ENCODE data around the gene C16orf78. TPM values are rescaled to one million over a fixed set of nuclear protein-coding genes. Genes with fewer than 3 reads are reported as not detected.

C16orf78 gene
- total RNA-seq, 2 donors from 2014 or later = not detected

GRCh38 chr16:49347476-49347875 is 26.1 kb upstream of the C16orf78 start:
- no peak for TF ChIP-seq CTCF (conservative IDR thresholded peaks at IDR 0.05)
- H3K27me3 Mint-ChIP-seq (ENCODE audit: insufficient read depth) = peaks cover 19% of the 10 kb centered on the region
- Histone ChIP-seq H3K9ac (ENCODE audit: extremely low read depth, low read length, poor library complexity, severe bottlenecking) (no peak overlapping the region), H3K4me1 (ENCODE audit: control insufficient read depth, insufficient read depth, low read length) (no peaks in the 10 kb centered on the region), H3K4me3 (ENCODE audit: low read length) (no peak overlapping the region), H3K9me3 (ENCODE audit: control insufficient read depth, low read length) (no peaks in the 10 kb centered on the region), H3K27ac (ENCODE audit: low read depth, low read length) (no peak overlapping the region), H3K27me3 (ENCODE audit: control insufficient read depth, insufficient read depth, low read length, poor library complexity, severe bottlenecking) (peaks cover 28% of the 10 kb centered on the region), H3K36me3 (ENCODE audit: control insufficient read depth, insufficient read depth, low read length) (no peaks in the 10 kb centered on the region)
- WGBS, 2 experiments (ENCODE audit: insufficient coverage in 1 of 2, insufficient read length in 1 of 2) = 44 to 67% methylated on average over 2 of the region's 2 CpGs
- DNase-seq = no peak
- no peaks in the 10 kb centered on the region for H3K9me3 Mint-ChIP-seq
- no peaks in the 10 kb centered on the region for H3K4me1 Mint-ChIP-seq
- no peak overlapping the region for H3K27ac Mint-ChIP-seq
- no peak overlapping the region for H3K4me3 Mint-ChIP-seq
- no peaks in the 10 kb centered on the region for H3K36me3 Mint-ChIP-seq (ENCODE audit: low read depth)

GRCh38 chr16:49348408-49349176 is 25.0 kb upstream of the C16orf78 start:
- peak; percentile 64 for DNase-seq
- Histone ChIP-seq H3K36me3 (ENCODE audit: control insufficient read depth, insufficient read depth, low read length) (no peaks in the 10 kb centered on the region), H3K27ac (ENCODE audit: low read depth, low read length) (no peak overlapping the region), H3K4me3 (ENCODE audit: low read length) (no peak overlapping the region), H3K4me1 (ENCODE audit: control insufficient read depth, insufficient read depth, low read length) (no peaks in the 10 kb centered on the region), H3K9ac (ENCODE audit: extremely low read depth, low read length, poor library complexity, severe bottlenecking) (no peak overlapping the region), H3K9me3 (ENCODE audit: control insufficient read depth, low read length) (no peaks in the 10 kb centered on the region), H3K27me3 (ENCODE audit: control insufficient read depth, insufficient read depth, low read length, poor library complexity, severe bottlenecking) (peaks cover 28% of the 10 kb centered on the region)
- no peaks in the 10 kb centered on the region for H3K9me3 Mint-ChIP-seq
- no peak overlapping the region for H3K27ac Mint-ChIP-seq
- H3K4me1 Mint-ChIP-seq = no peaks in the 10 kb centered on the region
- H3K36me3 Mint-ChIP-seq (ENCODE audit: low read depth) = no peaks in the 10 kb centered on the region
- no peak overlapping the region for H3K4me3 Mint-ChIP-seq
- peak; percentile 45 for TF ChIP-seq CTCF (conservative IDR thresholded peaks at IDR 0.05)
- 61 to 67% methylated on average over 7 to 14 of the region's 14 CpGs for WGBS, 2 experiments (ENCODE audit: insufficient coverage in 1 of 2, insufficient read length in 1 of 2)
- H3K27me3 Mint-ChIP-seq (ENCODE audit: insufficient read depth) = peaks cover 19% of the 10 kb centered on the region

- no peaks in the 10 kb centered on the region for H3K4me1 Mint-ChIP-seq
- Histone ChIP-seq H3K27me3 (ENCODE audit: control insufficient read depth, insufficient read depth, low read length, poor library complexity, severe bottlenecking) (peaks cover 24% of the 10 kb centered on the region), H3K4me3 (ENCODE audit: low read length) (no peak overlapping the region), H3K9ac (ENCODE audit: extremely low read depth, low read length, poor library complexity, severe bottlenecking) (no peak overlapping the region), H3K27ac (ENCODE audit: low read depth, low read length) (no peak overlapping the region), H3K4me1 (ENCODE audit: control insufficient read depth, insufficient read depth, low read length) (no peaks in the 10 kb centered on the region), H3K36me3 (ENCODE audit: control insufficient read depth, insufficient read depth, low read length) (no peaks in the 10 kb centered on the region), H3K9me3 (ENCODE audit: control insufficient read depth, low read length) (no peaks in the 10 kb centered on the region)
- no peaks in the 10 kb centered on the region for H3K9me3 Mint-ChIP-seq
- peaks cover 18% of the 10 kb centered on the region for H3K27me3 Mint-ChIP-seq (ENCODE audit: insufficient read depth)
- WGBS, 2 experiments (ENCODE audit: insufficient coverage in 1 of 2, insufficient read length in 1 of 2) = 78 to 81% methylated on average over 9 to 20 of the region's 20 CpGs
- no peaks in the 10 kb centered on the region for H3K36me3 Mint-ChIP-seq (ENCODE audit: low read depth)
- no peak for TF ChIP-seq CTCF (conservative IDR thresholded peaks at IDR 0.05)
- no peak overlapping the region for H3K4me3 Mint-ChIP-seq
- DNase-seq = no peak
- H3K27ac Mint-ChIP-seq = no peak overlapping the region
These were observed 24.0 kb upstream of the C16orf78 start for GRCh38 chr16:49349446-49350168.
